Activated CD4-positive, alpha-beta T cell treated with anti-CD3 and anti-CD28 coated beads, Interleukin-2, amount 50 U/mL, for 48 hours (primary cell): ENCODE measurements around the gene MAP3K21.

Source experiments
- DNase-seq, 2 experiments: peaks; one replicate each; pipeline ENCODE4 v3.0.0-alpha.2; 2020

MAP3K21 gene

DNA sequence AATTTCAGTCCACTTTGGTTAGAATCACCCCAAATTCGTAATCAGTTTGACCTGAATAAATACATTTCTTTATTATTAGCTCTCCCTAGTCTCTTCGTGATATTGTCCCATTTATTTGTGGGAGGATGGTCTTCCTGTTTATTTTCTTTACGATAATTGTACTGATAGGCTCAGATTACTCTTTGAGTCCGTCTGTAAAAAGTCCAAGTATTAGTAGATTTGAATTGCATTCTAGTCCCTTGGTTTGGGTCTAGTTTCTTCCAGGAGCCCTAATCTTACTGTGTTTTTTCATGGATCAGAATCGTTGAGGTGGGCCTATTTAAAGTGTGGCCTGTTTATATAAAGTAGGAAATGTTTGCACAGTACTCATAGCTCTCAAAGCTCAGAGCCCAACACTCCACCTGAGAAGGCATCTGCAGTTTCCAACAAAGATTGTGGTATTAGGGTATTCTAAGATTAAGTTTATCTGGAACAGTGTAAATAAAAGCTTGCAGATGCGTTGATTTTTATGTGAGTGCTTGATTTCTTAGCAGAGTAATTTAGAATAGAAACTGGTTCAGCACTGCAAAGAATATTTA lies 33.1 kb downstream of the MAP3K21 start:
- no peak for DNase-seq

- DNase-seq = no peak
These were observed 34.4 kb downstream of the MAP3K21 start for GRCh38 chr1:233361876-233362275.

DNA sequence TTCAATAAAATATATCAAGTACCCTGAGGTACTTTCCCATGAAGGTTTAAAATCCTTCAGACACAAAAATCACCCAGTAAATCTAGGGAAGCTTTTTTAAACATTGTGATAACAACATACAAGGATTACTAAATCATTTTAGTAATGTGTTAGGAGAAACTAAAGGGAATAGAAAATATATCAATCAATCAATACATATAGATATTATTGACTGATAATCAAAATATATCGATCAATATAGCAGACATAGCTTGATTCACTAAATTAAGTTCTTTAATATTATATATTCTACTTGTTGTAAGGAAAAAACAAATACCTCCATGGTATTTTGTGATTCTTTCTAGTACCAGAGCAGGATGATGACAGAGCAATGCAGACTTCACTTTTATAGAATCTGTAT lies 35.2 kb downstream of the MAP3K21 start:
- DNase-seq = no peak

GRCh38 chr1:233364026-233364425 lies 36.5 kb downstream of the MAP3K21 start:
- DNase-seq = no peak

DNA sequence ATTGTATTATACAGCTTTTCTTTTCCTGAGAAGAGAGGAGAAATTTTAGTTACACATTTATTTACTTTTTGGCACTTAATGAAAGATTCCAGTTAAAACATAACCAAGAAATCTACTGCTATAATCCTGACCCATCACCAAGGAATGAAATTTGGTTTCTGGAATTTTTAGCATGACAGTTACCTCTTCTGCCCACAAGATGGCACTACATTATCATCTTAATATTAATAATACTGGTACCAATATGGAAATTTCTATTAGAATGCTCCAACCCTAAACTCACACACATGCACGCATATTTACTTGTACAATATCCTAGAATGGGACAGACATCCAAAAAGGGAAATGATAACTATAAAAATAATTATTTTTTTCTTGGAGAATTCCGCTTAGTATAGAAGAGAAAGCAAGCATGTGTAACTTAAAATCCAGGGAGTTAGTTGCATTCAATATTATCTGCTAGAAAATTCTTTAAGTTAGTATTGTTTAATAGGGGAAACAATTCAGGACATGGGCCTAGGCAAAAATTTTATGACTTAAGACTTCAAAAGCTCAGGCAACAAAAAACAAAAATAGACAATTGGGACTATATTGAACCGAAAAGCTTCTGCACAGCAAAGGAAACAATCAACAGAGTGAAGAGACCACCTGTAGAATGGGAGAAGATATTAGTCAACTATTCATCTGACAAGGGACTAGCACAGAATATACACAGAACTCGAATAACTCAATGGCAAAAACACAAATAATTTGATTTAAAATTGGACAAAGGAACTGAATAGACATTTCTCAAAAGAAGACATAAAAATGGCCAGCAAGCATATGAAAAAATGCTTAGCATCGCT lies 37.4 kb downstream of the MAP3K21 start:
- no peak for DNase-seq

GRCh38 chr1:233366575-233366974 lies 39.1 kb downstream of the MAP3K21 start:
- DNase-seq = no peak

DNA sequence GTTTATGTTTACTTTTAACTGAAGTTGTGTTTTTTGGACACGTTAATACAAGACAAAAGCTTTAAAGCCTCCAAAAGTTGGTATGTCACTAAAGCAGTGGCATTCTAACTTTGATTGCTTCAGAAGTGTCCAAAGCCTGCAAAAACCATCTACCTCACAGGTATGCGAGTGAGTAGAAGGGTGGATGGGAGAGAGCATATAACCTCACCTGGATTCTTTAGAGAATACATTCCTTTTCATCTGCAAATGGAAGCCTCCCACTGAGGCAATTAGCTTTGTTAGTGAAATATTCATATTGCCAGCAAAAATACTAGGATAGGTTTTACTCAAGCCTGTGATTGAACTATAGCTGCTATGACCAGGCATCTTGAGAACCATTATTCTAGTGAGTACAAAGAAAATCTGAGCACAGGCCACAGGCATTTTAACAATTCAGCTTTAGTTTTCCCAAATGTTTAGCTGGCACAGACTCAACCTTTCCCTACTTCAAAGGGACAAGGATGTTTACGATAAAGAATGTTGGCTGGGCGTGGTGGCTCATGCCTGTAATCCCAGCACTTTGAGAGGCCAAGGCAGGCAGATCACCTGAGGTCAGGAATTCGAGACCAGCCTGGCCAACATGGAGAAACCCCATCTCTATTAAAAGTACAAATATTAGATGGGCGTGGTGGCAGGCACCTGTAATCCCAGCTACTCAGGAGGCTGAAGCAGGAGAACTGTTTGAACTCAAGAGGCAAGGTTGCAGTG lies 39.7 kb downstream of the MAP3K21 start:
- no peak for DNase-seq

DNA sequence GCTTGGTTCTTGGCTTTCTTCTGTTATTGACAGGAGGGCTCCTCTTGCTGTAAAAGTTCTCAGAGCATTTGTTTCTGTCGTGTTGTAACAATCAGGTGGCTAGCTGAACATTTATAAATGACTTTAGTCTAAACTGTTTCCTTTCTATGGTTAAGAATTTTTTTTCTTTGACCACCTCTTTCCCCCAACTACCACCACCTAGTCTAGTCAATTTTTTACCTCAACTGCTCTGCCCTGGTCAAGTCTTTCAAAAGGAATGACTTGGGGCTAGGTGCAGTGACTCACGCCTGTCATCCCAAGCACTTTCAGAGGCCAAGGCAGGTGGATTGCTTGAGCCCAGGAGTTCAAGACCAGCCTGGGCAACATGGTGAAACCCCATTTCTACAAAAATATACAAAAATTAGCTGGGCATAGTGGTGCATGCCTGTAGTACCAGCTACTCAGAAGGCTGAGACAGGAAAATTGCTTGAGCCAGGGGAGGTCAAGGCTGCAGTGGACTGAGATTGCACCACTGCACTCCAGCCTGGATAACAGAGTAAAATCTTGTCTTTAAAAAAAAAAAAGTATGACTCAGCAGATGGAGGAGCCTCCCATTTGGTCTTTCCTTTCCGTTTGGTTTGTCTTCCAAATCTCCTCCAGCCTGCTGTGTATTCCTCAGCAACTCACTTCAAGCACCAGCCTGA lies 40.7 kb downstream of the MAP3K21 start:
- DNase-seq = no peak

DNA sequence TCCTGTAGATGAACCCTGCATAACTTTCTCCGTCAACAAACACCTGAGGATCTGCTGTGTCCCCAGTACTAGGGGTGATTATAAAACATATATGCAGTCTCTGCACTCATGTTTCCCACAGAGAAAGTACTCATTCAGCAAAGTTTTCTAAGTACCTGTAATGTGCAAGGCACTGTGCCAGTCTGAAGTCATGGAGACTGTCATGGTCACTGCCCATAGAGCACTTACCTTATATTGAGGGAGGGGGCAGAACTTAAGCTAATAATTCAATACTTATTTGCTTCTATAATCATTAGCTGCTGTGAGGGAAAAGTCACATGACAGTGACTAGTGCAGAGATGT lies 41.2 kb downstream of the MAP3K21 start:
- DNase-seq = no peak

- DNase-seq = no peak
These were observed 44.9 kb downstream of the MAP3K21 start for GRCh38 chr1:233372218-233373120.

DNA sequence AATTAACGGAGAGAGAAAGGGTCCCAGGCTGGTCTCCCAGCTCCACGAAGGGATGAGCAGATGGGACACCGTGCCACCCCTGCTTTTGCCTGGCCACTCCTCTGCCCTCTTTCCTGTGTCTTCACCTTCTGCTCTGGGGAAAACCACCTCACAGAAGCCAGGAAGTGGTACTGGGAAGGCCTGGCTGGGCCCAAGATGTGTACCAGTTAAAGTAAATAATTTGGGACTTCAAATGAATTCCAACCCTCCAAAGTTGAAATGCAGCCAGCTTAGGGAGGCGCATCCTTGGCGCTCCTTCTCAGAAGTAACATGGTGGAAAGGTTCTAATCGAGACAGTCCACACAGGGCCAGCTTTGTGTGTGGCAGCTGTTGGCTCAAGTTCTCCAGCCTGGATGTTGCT lies 45.7 kb downstream of the MAP3K21 start:
- no peak for DNase-seq

GRCh38 chr1:233375653-233376052 lies 48.1 kb downstream of the MAP3K21 start:
- DNase-seq = no peak

DNA sequence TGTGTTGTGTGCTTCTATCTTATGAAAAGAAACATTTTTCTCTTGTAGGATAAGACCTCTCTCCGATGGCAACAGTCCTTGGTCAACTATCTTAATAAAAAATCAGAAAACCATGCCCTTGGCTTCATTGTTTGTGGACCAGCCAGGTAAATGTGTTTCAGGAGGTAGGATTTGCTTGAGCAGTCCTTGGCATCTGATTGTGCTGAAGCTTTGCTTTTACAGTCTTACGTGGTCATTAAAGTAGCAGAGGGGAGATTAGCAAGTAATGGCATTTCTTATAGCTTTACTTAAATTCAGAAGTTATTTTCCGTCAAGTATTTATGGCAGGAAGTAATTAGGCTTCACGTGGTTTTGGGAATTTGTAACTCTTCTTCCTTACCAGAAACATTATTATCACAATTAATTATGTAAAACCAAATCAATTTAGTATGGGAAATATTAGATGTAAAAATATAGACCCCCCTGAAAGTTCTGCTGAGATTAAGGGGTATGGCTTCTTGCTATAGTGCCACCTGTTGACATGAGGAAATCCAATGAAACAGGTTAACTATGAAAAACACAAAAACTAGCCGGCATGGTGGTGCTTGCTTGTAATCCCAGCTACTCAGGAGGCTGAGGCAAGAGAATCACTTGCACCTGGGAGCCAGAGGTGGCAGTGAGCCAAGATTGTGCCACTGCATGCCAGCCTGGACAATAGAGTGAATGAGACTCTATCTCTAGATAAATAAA lies 49.0 kb downstream of the MAP3K21 start:
- DNase-seq = no peak

- DNase-seq = peak; percentile 22 to 40
These were observed 52.4 kb downstream of the MAP3K21 start for GRCh38 chr1:233379869-233380438.

- no peak for DNase-seq
These were observed 54.3 kb downstream of the MAP3K21 start for GRCh38 chr1:233381806-233382205.

DNA sequence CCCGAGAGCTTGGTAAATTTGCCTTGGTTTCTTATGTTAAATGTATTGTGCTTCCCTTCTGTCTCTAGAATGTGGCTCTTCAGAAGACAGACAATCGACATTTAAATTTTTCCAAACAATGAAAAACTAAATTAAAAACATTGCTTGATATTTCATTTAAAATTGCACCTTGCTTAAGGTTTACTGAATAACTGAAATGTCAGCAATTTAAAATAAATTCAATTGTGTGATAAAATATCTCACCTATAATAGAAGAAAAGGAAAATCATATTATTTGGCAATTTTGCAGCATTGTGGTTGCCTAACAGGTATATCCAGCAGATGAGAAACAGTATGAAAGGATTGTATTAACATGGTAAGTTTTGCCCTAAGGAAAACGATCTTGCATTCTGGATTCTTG lies 56.5 kb downstream of the MAP3K21 start:
- DNase-seq = no peak

DNA sequence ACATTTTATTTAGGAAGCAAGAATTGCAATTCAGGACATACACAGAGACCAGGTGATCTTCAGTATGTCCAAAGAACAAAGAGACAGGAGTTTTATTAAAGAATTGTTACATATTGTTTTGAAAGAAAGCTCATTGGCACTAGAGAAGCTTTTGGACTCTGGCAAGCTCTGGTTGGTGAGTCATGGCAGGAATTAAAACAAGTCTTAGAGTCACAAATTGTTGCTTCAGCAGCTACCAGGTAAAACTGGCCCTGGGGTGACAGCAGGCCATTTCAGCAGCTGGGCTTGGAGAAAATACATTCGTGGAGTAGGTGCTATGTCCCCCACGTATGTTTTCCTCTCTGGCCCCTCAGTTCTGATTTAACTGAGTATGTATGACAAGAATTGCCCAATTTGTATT lies 58.8 kb downstream of the MAP3K21 start:
- no peak for DNase-seq

GRCh38 chr1:233387585-233387984 lies 60.1 kb downstream of the MAP3K21 start:
- no peak for DNase-seq

GRCh38 chr1:233389169-233389568 lies 61.6 kb downstream of the MAP3K21 start:
- no peak for DNase-seq

GRCh38 chr1:233389893-233390292 lies 62.4 kb downstream of the MAP3K21 start:
- DNase-seq = no peak
